Measurements from ENCODE around the gene MCOLN1.
"Not testable (repeated sequence)": the region's sequence is repeated elsewhere in the genome, so short reads cannot be mapped to it uniquely, and the experiment has no call there.

Gene MCOLN1

DNA sequence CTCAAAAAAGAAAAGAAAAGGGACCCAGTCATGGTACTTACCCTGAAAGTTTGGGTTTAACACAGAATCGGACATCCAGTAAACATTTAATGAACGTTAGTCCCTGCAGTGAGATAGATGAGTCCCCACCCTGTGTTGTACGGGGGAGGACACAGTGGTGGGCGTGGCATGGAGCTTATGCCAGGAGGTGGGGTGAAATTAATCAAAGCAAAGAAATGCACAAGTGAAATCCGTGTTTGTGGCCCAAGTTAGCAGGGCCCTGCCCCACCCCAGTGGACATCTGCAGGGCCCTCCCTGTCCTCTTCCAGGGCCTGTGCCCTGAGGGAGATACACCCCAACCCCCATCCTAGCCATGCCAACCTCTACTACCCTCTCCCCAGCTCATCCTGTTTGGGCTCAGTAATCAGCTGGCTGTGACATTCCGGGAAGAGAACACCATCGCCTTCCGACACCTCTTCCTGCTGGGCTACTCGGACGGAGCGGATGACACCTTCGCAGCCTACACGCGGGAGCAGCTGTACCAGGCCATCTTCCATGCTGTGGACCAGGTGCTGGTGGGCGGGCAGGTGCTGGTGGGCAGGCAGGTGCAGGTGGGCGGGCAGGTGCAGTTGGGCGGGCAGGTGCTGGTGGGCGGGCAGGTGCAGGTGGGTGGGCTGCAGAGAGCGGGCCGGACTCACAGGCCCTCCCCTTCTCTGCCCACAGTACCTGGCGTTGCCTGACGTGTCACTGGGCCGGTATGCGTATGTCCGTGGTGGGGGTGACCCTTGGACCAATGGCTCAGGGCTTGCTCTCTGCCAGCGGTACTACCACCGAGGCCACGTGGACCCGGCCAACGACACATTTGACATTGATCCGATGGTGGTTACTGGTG is 3.9 kb downstream of the MCOLN1 start:
- no peak for DNase-seq (ENCODE audit: low read depth)

DNA sequence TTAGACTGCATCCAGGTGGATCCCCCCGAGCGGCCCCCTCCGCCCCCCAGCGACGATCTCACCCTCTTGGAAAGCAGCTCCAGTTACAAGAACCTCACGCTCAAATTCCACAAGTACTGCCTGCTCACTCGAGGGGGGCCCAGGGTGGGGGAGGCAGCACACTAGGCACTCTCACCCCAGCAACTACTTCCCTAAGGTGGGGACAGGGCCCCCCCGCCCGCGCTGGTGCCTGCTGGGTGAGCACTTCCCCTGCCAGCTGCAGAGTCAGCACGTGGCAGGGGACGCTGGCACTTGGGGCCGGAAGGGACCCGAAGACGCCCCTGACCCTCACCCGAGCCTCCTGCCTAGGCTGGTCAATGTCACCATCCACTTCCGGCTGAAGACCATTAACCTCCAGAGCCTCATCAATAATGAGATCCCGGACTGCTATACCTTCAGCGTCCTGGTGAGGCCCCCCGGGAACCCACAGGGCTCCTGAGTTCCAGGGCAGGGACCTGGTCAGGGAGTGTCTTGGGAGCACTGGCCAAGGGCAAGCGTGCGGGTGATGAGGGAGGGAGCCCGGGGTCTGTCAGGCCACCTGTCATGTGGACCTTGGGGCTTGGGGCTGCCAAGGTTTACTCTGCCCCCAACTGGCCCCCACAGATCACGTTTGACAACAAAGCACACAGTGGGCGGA is 5.2 kb downstream of the MCOLN1 start:
- no peak for DNase-seq (ENCODE audit: low read depth)

GRCh38 chr19:7528192-7528519 is 5.7 kb downstream of the MCOLN1 start:
- DNase-seq (ENCODE audit: low read depth) = no peak

DNA sequence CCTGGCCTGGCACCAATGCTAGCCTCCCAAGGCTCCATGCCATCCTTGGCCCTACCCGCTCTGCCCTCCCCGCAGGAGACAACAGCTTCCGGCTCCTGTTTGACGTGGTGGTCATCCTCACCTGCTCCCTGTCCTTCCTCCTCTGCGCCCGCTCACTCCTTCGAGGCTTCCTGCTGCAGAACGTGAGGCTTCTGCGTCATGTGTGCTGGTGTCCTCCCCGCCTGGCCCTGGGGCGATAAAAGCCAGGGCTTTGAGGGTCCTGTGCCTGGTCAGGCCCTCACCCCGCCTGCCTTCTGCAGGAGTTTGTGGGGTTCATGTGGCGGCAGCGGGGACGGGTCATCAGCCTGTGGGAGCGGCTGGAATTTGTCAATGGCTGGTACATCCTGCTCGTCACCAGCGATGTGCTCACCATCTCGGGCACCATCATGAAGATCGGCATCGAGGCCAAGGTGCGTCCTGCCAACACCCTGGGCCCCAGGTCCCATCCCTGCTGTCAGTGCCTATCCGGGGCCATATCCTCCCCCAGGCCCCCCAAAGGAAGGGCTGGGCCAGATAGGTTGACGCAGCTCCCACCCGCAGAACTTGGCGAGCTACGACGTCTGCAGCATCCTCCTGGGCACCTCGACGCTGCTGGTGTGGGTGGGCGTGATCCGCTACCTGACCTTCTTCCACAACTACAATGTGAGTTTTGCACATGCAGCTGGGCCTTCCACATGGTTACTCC is 6.3 kb downstream of the MCOLN1 start:
- no peak for DNase-seq (ENCODE audit: low read depth)

DNA sequence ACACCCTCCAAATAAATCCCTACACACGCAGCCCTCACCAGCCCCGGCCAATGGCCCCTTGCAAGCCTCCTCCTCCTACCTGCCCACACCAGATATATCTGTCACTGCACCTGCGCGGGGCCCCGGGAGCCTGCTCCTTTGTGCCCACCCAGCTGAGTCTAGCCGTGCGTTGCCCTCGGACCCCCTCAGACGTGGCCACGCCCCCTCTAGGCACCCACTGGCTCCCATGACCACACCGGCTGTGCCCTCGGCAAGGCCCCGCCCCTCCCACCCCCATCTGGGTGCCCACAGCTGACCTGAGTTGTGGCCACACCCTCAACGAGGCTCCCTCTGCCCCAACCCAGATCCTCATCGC is 6.8 kb downstream of the MCOLN1 start:
- no peak for DNase-seq (ENCODE audit: low read depth)

- no peak for DNase-seq (ENCODE audit: low read depth)
These were observed 7.4 kb downstream of the MCOLN1 start for GRCh38 chr19:7529610-7530490.

- no peak for DNase-seq (ENCODE audit: low read depth)
These were observed 11.0 kb downstream of the MCOLN1 start for GRCh38 chr19:7533281-7533885.

DNA sequence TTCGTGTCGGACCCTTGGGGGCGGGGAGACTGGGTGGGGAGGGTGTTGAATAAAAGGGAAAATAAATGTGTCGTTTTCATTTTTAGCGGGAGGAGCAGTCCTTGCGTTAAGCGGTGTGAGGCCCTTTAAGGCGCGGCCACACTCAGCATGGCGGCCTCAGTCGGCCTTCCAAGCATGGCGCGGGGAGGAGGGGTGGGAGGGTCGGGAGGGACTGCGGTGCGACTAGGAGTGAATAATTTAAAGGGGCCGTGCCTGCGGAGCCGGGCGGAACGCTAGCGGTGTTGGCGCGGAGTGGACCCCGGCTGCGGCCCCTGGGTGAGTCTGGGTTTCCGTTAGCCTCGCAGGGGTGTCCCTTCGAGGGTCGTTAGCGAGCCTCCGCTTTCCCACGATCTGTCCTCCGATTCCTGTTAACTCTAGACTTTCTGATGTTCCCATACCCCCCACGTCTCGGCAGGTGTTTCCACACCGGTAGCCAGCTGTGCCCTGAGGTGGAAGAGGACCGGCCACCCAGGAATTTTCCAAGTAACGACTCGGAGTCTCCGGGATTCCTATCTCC is 11.6 kb downstream of the MCOLN1 start:
- DNase-seq (ENCODE audit: low read depth) = peak; percentile 76

- DNase-seq (ENCODE audit: low read depth) = no peak
These were observed 12.2 kb downstream of the MCOLN1 start for GRCh38 chr19:7534531-7535046.

GRCh38 chr19:7535047-7535997 is 12.9 kb downstream of the MCOLN1 start, which contains the start of gene PNPLA6:
PNPLA6 (plus strand) TSS chr19:7535717; CDS start chr19:7535789, 72 bp downstream.
- peak; percentile 88 for DNase-seq (ENCODE audit: low read depth)

DNA sequence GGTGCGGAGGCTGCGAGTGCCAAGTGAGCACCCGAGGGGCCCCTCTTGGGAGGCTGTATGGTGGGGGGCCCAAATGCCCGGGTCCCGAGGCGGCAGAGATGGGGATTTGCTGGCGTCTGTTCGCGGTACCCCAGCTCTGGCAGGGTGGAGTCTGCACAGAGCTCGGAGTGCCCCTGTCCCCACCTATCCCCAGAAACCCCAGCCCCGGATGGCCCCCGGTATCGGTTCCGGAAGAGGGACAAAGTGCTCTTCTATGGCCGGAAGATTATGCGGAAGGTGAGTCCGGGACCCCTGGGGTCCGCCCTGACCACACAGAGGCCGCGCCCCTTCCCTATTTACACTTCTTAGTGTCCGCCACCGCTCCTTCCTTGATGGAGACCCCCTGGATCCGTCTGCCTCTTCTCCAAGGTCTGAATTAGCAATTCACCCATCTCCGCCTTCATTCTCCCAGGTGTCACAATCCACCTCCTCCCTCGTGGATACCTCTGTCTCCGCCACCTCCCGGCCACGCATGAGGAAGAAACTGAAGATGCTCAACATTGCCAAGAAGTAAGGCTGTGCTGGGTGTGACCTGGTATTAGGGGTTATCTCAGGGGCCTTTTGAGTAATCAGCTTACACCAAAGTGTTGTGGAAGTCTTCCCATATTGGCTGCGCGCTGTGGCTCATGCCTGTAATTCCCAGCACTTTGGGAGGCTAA is 13.7 kb downstream of the MCOLN1 start:
- DNase-seq (ENCODE audit: low read depth) = no peak

- not testable (repeated sequence) for DNase-seq (ENCODE audit: low read depth)
These were observed 16.6 kb downstream of the MCOLN1 start for GRCh38 chr19:7538990-7539389.

DNA sequence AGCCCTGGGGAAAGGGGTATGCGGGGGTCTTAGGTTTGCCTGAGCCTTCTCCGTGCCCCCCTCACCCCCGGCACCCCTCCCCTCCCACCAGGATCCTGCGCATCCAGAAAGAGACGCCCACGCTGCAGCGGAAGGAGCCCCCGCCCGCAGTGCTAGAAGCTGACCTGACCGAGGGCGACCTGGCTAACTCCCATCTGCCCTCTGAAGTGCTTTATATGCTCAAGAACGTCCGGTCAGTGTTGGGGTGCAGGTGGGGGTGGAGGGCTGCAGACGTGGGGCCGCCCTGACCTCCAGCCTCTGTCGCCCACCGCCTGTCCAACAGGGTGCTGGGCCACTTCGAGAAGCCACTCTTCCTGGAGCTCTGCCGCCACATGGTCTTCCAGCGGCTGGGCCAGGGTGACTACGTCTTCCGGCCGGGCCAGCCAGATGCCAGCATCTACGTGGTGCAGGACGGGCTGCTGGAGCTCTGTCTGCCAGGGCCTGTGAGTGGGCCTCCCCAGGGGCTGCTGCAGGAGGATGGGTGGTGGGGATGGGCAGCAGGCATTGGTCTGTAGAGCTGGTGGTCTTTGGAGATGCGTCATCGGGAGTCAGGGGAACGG is 17.5 kb downstream of the MCOLN1 start:
- no peak for DNase-seq (ENCODE audit: low read depth)

DNA sequence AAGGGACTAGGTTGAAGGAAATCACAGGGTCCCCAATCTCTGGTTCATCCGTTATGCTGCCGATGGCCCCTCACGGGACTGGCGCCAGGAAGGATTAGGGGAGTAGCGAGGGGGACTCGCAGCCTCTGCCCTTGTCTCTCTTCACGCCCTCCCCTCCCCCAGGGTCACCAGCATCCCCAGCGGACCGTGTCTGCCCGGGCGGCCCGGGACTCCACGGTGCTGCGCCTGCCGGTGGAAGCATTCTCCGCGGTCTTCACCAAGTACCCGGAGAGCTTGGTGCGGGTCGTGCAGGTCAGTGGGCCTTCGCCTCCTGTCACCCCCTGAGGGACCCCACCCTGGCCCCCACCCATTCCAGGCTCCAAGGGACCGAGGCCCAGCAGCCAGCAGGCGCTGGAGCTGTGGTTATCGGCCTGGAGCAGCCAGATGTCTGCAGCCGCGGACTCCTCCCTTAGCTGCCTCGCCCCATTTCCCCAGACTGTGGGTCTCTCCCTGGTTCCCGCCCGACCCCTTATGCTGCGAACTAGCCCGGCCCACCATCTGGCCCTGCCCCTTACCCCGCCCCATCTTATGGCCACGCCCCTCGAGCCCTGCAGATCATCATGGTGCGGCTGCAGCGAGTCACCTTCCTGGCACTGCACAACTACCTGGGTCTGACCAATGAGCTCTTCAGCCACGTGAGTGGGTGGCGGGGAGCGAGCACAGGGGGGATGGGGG is 18.5 kb downstream of the MCOLN1 start:
- no peak for DNase-seq (ENCODE audit: low read depth)

- no peak for DNase-seq (ENCODE audit: low read depth)
These were observed 19.0 kb downstream of the MCOLN1 start for GRCh38 chr19:7541475-7541824.

- DNase-seq (ENCODE audit: low read depth) = no peak
These were observed 19.5 kb downstream of the MCOLN1 start for GRCh38 chr19:7541828-7542443.

DNA sequence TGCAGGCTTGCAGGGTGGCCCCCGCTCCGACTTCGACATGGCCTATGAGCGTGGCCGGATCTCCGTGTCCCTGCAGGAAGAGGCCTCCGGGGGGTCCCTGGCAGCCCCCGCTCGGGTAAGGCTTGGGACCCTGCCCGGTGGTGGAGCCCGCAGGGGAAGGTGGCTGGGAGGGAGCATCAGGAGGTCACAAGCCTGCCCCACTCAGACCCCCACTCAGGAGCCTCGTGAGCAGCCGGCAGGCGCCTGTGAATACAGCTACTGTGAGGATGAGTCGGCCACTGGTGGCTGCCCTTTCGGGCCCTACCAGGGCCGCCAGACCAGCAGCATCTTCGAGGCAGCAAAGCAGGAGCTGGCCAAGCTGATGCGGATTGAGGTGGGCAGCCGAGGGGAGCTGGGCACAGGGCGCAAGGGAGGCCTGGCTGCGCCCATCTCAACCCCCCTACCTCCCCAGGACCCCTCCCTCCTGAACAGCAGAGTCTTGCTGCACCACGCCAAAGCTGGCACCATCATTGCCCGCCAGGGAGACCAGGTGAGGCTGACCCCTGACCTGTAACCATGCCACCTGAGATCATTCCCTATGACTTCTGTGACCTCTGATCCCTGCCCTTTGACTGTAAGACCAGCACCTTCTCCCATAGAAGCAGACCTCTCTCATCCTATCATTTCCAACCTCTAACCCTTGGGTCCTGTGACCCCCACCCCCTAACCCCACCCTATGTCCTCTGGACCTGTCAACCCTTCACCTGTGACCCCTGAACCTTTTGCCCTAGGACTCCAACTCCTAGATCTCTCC is 20.3 kb downstream of the MCOLN1 start:
- no peak for DNase-seq (ENCODE audit: low read depth)

All from stimulated activated CD4-positive, alpha-beta T cell treated with anti-CD3 and anti-CD28 coated beads, Interleukin-2, amount 100 ng/mL, for 4 hours (primary cell).